Endothelial cell of umbilical vein (primary cell): ENCODE measurements around the gene GDI2. TPM values are rescaled to one million over a fixed set of nuclear protein-coding genes. Genes with fewer than 3 reads are reported as not detected.

Source experiments
- BruUV-seq: library from RNA; stranded (reverse); fragments of 400-500 nt; replicated peaks from 2 replicates; lab custom pipeline; 2021; lab: Mats Ljungman, UMichigan
- CTCF ChIA-PET: fragments of 300-600, 350-600 bp; sonication (Branson Sonifier 250); formaldehyde crosslinking; loops from one replicate; lab custom pipeline; 2021; ENCODE audit warnings: antibody characterized with exemption, inconsistent platforms; lab: Charles Lee
- POLR2A ChIA-PET: fragments of 300-600, 350-600 bp; sonication (Branson Sonifier 250); formaldehyde crosslinking; loops from one replicate; lab custom pipeline; 2021; ENCODE audit warnings: antibody characterized with exemption, inconsistent platforms; lab: Charles Lee
- DNase-seq: peaks from one replicate; pipeline ENCODE4 v3.0.0-alpha.2; 2011; ENCODE audit warnings: low read depth, low spot score
- FAIRE-seq: peaks from 2 replicates; lab custom pipeline; 2011; peaks lifted over from hg19 to GRCh38; lab: Jason Lieb, UNC
- H2AFZ ChIP-seq: 2 replicates; pipeline ENCODE4 v1.6.0; 2012; ENCODE audit warnings: low read depth, low read length, control low read depth, inconsistent platforms
- H3K27ac ChIP-seq: 2 replicates; pipeline ENCODE4 v1.5.1; 2011; ENCODE audit warnings: low read depth, mild to moderate bottlenecking, control low read depth, low read length, moderate library complexity; ENCODE audit not compliant: insufficient read depth
- H3K27me3 ChIP-seq, 2 experiments: 2 replicates each; pipeline versions ENCODE4 v1.6.0 to v1.6.1; 2011; ENCODE audit warnings: low read length in 2 of 2, mixed read lengths in 1 of 2; ENCODE audit not compliant: control insufficient read depth in 2 of 2, insufficient read depth in 2 of 2
- H3K36me3 ChIP-seq, 2 experiments: 2 replicates in 1 of 2; 3 replicates in 1 of 2; pipeline ENCODE4 v1.5.1; 2011; ENCODE audit warnings: low read length in 2 of 2, mild to moderate bottlenecking in 1 of 2, moderate library complexity in 1 of 2; ENCODE audit not compliant: control insufficient read depth in 2 of 2, insufficient read depth in 2 of 2; ENCODE audit errors: extremely low read depth in 1 of 2
- H3K4me1 ChIP-seq: 3 replicates; pipeline ENCODE4 v1.5.1; 2011; ENCODE audit warnings: mild to moderate bottlenecking, low read length; ENCODE audit not compliant: control insufficient read depth, insufficient read depth; ENCODE audit errors: extremely low read depth
- H3K4me2 ChIP-seq: 2 replicates; pipeline ENCODE4 v1.6.1; 2011; ENCODE audit warnings: low read length, control low read depth, mixed read lengths; ENCODE audit not compliant: insufficient read depth
- H3K4me3 ChIP-seq, 3 experiments: fragments of 200-600 bp in 1 of 3; sonication (generic), shearing (Covaris generic) in 1 of 3; replicated peaks in 1 of 3; 2 replicates each; pipeline ENCODE4 v1.5.1; 2011 to 2016; ENCODE audit warnings: control low read depth in 3 of 3, low read length in 3 of 3, mild to moderate bottlenecking in 2 of 3, inconsistent platforms in 1 of 3, low read depth in 1 of 3, moderate library complexity in 1 of 3; ENCODE audit not compliant: insufficient read depth in 1 of 3
- H3K79me2 ChIP-seq: 2 replicates; pipeline ENCODE4 v1.6.0; 2012; ENCODE audit warnings: low read length, inconsistent platforms; ENCODE audit not compliant: control insufficient read depth, insufficient read depth
- H3K9ac ChIP-seq: replicated peaks from 2 replicates; pipeline ENCODE3; 2011; ENCODE audit warnings: low read length, control low read depth; ENCODE audit not compliant: insufficient read depth; ENCODE audit errors: extremely low read depth
- H3K9me1 ChIP-seq: replicated peaks from 3 replicates; pipeline ENCODE4 v1.6.0; 2011; ENCODE audit warnings: mild to moderate bottlenecking, low read length; ENCODE audit not compliant: control insufficient read depth, insufficient read depth; ENCODE audit errors: extremely low read depth
- H3K9me3 ChIP-seq: replicated peaks from 2 replicates; pipeline ENCODE4 v1.5.1; 2012; ENCODE audit warnings: low read length, inconsistent platforms; ENCODE audit not compliant: control insufficient read depth, insufficient read depth
- H4K20me1 ChIP-seq: replicated peaks from 2 replicates; pipeline ENCODE3; 2011; ENCODE audit warnings: mild to moderate bottlenecking, low read length; ENCODE audit not compliant: control insufficient read depth, insufficient read depth; ENCODE audit errors: extremely low read depth
- EZH2 ChIP-seq: IDR thresholded peaks from 2 replicates; pipeline ENCODE4 v1.6.1; 2012; ENCODE audit warnings: borderline replicate concordance, low read depth, mild to moderate bottlenecking, moderate library complexity, low read length, inconsistent platforms; ENCODE audit not compliant: severe bottlenecking
- FOS ChIP-seq: IDR thresholded peaks from 2 replicates; pipeline ENCODE4 v1.6.1; 2011; ENCODE audit warnings: mild to moderate bottlenecking, low read length, moderate library complexity, borderline replicate concordance; ENCODE audit not compliant: insufficient read depth
- GATA2 ChIP-seq: IDR thresholded peaks from 2 replicates; pipeline ENCODE4 v1.7.0; 2011; ENCODE audit warnings: low read depth, mild to moderate bottlenecking, moderate library complexity, mixed read lengths, low read length; ENCODE audit not compliant: insufficient read length, insufficient read depth
- JUN ChIP-seq: IDR thresholded peaks from 2 replicates; pipeline ENCODE4 v1.6.1; 2011; ENCODE audit warnings: borderline replicate concordance, low read depth; ENCODE audit not compliant: insufficient read length, insufficient read depth
- MYC ChIP-seq: IDR thresholded peaks from one replicate; pipeline ENCODE4 v1.6.1; 2011; ENCODE audit warnings: mild to moderate bottlenecking, low read depth, low read length
- POLR2A ChIP-seq: IDR thresholded peaks from 2 replicates; pipeline ENCODE4 v1.6.1; 2012; ENCODE audit warnings: low read depth, mild to moderate bottlenecking, control low read depth, low read length
- POLR2AphosphoS5 ChIP-seq: IDR thresholded peaks from 2 replicates; pipeline ENCODE4 v1.6.1; 2012; ENCODE audit warnings: low read depth, mild to moderate bottlenecking, control low read depth, low read length, moderate library complexity; ENCODE audit not compliant: insufficient read depth
- dilution Hi-C: fragments of 300-500 bp; cut with MboI; formaldehyde crosslinking; loops from one replicate; pipeline ENCODE4 v1.15.0; 2019; ENCODE audit warnings: low sequenced_read_pairs; ENCODE audit not compliant: extremely low pct_ligation_motif_present
- intact Hi-C: fragments of 100-400 bp; cut with micrococcal nuclease; formaldehyde crosslinking; loops from one replicate; pipeline ENCODE4 v1.10.0; 2022
- polyA plus RNA-seq, 4 experiments: library from polyadenylated mRNA; depleted of rRNA in 3 of 4; stranded (reverse) in 3 of 4; unstranded in 1 of 4; fragments of >200 nt; gene quantifications; 2 replicates each; pipeline versions ENCODE4 v1.2.1 to v1.2.3, GENCODE V29; 2011 to 2012; ENCODE audit warnings: missing spikeins in 1 of 4
- total RNA-seq: library from RNA; stranded (reverse); gene quantifications from 2 replicates; pipeline ENCODE4 v1.2.3, GENCODE V29; 2021
- TF ChIP-seq, protein P1 (sequence below): IDR thresholded peaks from 2 replicates; pipeline ENCODE4 v1.6.1; 2011; ENCODE audit not compliant: insufficient read depth, insufficient read length
- TF ChIP-seq, protein P2 (sequence below), 2 donors: IDR thresholded peaks; 1 replicate in 1 of 2; 2 replicates in 1 of 2; pipeline ENCODE4 v1.5.1; 2011; ENCODE audit warnings: low read length in 2 of 2, mild to moderate bottlenecking in 2 of 2, moderate library complexity in 2 of 2, control low read depth in 1 of 2, inconsistent platforms in 1 of 2, low read depth in 1 of 2; ENCODE audit not compliant: insufficient read depth in 1 of 2; ENCODE audit errors: extremely low read depth in 1 of 2

Gene GDI2
- total and polyA plus RNA-seq, 2 donors (not counting 3 experiments of a cell fraction or from before 2014, with no cell fraction given), result 154 to 307 TPM

DNA sequence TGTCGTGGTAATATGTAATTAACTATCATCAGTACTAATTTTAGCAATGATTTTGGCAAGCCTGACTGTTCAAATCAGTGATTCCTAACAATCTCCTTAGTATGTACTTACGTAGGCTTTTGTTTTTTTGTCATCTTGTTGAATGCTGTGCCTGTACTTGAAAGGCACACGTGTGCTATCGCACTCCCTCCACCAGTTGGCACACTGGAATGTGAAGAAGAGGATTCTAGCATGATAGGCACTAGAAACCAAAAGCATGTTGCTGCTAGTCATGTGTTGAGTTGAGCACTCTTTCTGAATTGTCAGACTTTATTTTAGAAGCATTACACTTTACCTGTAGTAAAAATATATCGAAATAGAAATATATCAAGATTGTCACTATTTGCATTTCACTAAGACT lies 69.5 kb downstream of the GDI2 start:
- TF ChIP-seq EZH2 (no peak), JUN (no peak), GATA2 (no peak), POLR2AphosphoS5 (no peak), POLR2A (no peak), MYC (no peak), FOS (no peak)
- TF ChIP-seq, protein P1, sequence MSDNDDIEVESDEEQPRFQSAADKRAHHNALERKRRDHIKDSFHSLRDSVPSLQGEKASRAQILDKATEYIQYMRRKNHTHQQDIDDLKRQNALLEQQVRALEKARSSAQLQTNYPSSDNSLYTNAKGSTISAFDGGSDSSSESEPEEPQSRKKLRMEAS, result no peak
- TF ChIP-seq, protein P2, sequence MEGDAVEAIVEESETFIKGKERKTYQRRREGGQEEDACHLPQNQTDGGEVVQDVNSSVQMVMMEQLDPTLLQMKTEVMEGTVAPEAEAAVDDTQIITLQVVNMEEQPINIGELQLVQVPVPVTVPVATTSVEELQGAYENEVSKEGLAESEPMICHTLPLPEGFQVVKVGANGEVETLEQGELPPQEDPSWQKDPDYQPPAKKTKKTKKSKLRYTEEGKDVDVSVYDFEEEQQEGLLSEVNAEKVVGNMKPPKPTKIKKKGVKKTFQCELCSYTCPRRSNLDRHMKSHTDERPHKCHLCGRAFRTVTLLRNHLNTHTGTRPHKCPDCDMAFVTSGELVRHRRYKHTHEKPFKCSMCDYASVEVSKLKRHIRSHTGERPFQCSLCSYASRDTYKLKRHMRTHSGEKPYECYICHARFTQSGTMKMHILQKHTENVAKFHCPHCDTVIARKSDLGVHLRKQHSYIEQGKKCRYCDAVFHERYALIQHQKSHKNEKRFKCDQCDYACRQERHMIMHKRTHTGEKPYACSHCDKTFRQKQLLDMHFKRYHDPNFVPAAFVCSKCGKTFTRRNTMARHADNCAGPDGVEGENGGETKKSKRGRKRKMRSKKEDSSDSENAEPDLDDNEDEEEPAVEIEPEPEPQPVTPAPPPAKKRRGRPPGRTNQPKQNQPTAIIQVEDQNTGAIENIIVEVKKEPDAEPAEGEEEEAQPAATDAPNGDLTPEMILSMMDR (IDR thresholded peaks at IDR 0.05; ENCODE audit: extremely low read depth in 1 of 2, insufficient read depth in 1 of 2, low read depth in 1 of 2, low read length in 2 of 2), result no peak
- H3K9ac ChIP-seq, result no peak overlapping the region
- no peaks in the 10 kb centered on the region for H4K20me1 ChIP-seq
- no peak overlapping the region for H3K27ac ChIP-seq
- H3K79me2 ChIP-seq, result no peaks in the 10 kb centered on the region
- H2AFZ ChIP-seq, result no peak overlapping the region
- peaks cover 15 to 23% of the 10 kb centered on the region in 2 experiments for H3K36me3 ChIP-seq
- no peaks in the 10 kb centered on the region for H3K4me1 ChIP-seq
- POLR2A ChIA-PET, result no interaction called here
- DNase-seq, result no peak
- H3K9me1 ChIP-seq, result no peaks in the 10 kb centered on the region
- no peaks in the 10 kb centered on the region for H3K27me3 ChIP-seq
- BruUV-seq, result no TSS peak
- H3K4me3 ChIP-seq, result no peak overlapping the region
- FAIRE-seq, result no peak
- H3K9me3 ChIP-seq, result no peaks in the 10 kb centered on the region
- no peak overlapping the region for H3K4me2 ChIP-seq
- CTCF ChIA-PET, result no interaction called here
- intact Hi-C loops, result no loop called here
- dilution Hi-C loops, result no loop called here
